K562 (cell line): ENCODE results near the gene ENSA. TPM values are rescaled to one million over a fixed set of nuclear protein-coding genes. Genes with fewer than 3 reads are reported as not detected.
A peak's percentile ranks its signal among the peaks of the same experiment; 100 is the strongest.

Experiments
- DACH1 ChIP-seq: fragments of 450-650 bp; IDR thresholded peaks from 2 replicates; pipeline ENCODE4 v1.6.1; 2018; ENCODE audit not compliant: partially characterized antibody
- EP300 ChIP-seq: IDR thresholded peaks from 2 replicates; pipeline ENCODE4 v1.6.1; 2012; ENCODE audit warnings: low read length, improper control_type of control experiment
- GTF3C2 ChIP-seq: IDR thresholded peaks from 3 replicates; pipeline ENCODE4 v1.6.1; 2011; ENCODE audit warnings: borderline replicate concordance, mild to moderate bottlenecking, moderate library complexity; ENCODE audit not compliant: insufficient read length; ENCODE audit errors: extremely low read depth
- ID3 ChIP-seq, 2 experiments: fragments of 250-450 bp in 1 of 2; fragments of 450-650 bp in 1 of 2; sonication (Bioruptor Pico) in 1 of 2; IDR thresholded peaks; 2 replicates each; pipeline versions ENCODE4 v1.6.1 to v1.8.0; 2016 to 2021; ENCODE audit warnings: mild to moderate bottlenecking in 2 of 2, moderate library complexity in 2 of 2, missing compliant biosample characterization in 1 of 2, missing genetic modification characterization in 1 of 2
- NFRKB ChIP-seq: fragments of 450-650 bp; IDR thresholded peaks from 2 replicates; pipeline ENCODE4 v1.6.1; 2016; ENCODE audit warnings: low read depth
- NRF1 ChIP-seq, 2 experiments: fragments of 450-650 bp; IDR thresholded peaks in 1 of 2; conservative IDR thresholded peaks in 1 of 2; 2 replicates each; pipeline ENCODE4 v1.6.1; 2014; ENCODE audit warnings: mild to moderate bottlenecking in 2 of 2
- PKNOX1 ChIP-seq: fragments of 450-650 bp; IDR thresholded peaks from 2 replicates; pipeline ENCODE4 v1.6.1; 2016
- PYGO2 ChIP-seq: fragments of 450-650 bp; IDR thresholded peaks from 2 replicates; pipeline ENCODE4 v1.6.1; 2016; ENCODE audit warnings: mild to moderate bottlenecking, missing genetic modification characterization, moderate library complexity, missing compliant biosample characterization
- RBFOX2 ChIP-seq: fragments of 200-400 bp; formaldehyde crosslinking; IDR thresholded peaks from 2 replicates; pipeline ENCODE4 v1.6.1; 2017; ENCODE audit warnings: low read depth, mild to moderate bottlenecking, low read length, moderate library complexity
- SMARCA4 ChIP-seq: fragments of 450-650 bp; IDR thresholded peaks from 2 replicates; pipeline ENCODE4 v1.6.1; 2016
- VEZF1 ChIP-seq: fragments of 200-800 bp; sonication (Bioruptor generic); IDR thresholded peaks from 2 replicates; pipeline ENCODE4 v1.6.1; 2017; ENCODE audit warnings: missing genetic modification characterization, missing compliant biosample characterization
- ZBTB9 ChIP-seq: fragments of 450-650 bp; formaldehyde crosslinking; IDR thresholded peaks from 2 replicates; pipeline ENCODE4 v1.4.0; 2020; ENCODE audit warnings: mild to moderate bottlenecking, moderate library complexity
- ZKSCAN3 ChIP-seq: fragments of 250-450 bp; sonication (Bioruptor Pico); IDR thresholded peaks from 2 replicates; pipeline ENCODE4 v1.4.0; 2020
- ZNF174 ChIP-seq: fragments of 250-450 bp; sonication (Bioruptor Pico); IDR thresholded peaks from 2 replicates; pipeline ENCODE4 v1.4.0; 2020; ENCODE audit warnings: mild to moderate bottlenecking
- ZNF311 ChIP-seq: fragments of 250-450 bp; sonication (Bioruptor Pico); IDR thresholded peaks from 2 replicates; pipeline ENCODE4 v1.4.0; 2020; ENCODE audit warnings: mild to moderate bottlenecking, moderate library complexity
- ZNF589 ChIP-seq: fragments of 200-800 bp; sonication (Bioruptor generic); IDR thresholded peaks from 2 replicates; pipeline ENCODE4 v1.6.1; 2016; ENCODE audit warnings: low read depth, missing genetic modification characterization, missing compliant biosample characterization
- polyA plus RNA-seq, 8 experiments: library from polyadenylated mRNA; depleted of rRNA in 4 of 8; stranded (reverse) in 5 of 8; unstranded in 3 of 8; fragments of >200 nt; fragmentation: Nextera tagmentation in 2 of 8; fragmentation: Illumina TruSeq in 1 of 8; extraction: Ambion mirVana in 2 of 8; extraction: Trizol in 1 of 8; gene quantifications; 2 replicates each; pipeline versions ENCODE4 v1.2.1 to v1.2.3, GENCODE V29; 2011 to 2014; ENCODE audit warnings: inconsistent platforms in 1 of 8, missing spikeins in 1 of 8
- total RNA-seq, 7 experiments: library from RNA; depleted of rRNA in 6 of 7; stranded (reverse); fragments of >200 nt in 6 of 7; fragmentation: Illumina TruSeq in 2 of 7; extraction: Trizol in 2 of 7; gene quantifications; 2 replicates each; pipeline versions ENCODE4 v1.2.1 to v1.2.3, GENCODE V29; 2011 to 2021; ENCODE audit warnings: low replicate concordance in 1 of 7

The ENSA gene
- total and polyA plus RNA-seq, 9 of the 15 experiments (the other 6 are each of a cell fraction or from before 2014, with no cell fraction given) = 68.1 to 605 (median 188) TPM

GRCh38 chr1:150615346-150616201 lies 13.8 kb downstream of the ENSA start (continued):
- TF ChIP-seq ID3 (CRISPR knock-in tag; IDR thresholded peaks at IDR 0.05) = no peak
- peak; percentile 76; the same call in 1 of the 2 replicates for TF ChIP-seq ID3 (tag; IDR thresholded peaks at IDR 0.05)
- peak; percentile 76 for TF ChIP-seq ZBTB9 (CRISPR knock-in tag)
- no peak for TF ChIP-seq ZNF174 (CRISPR knock-in tag)
- peak; percentile 24; the same call in 1 of the 2 replicates for TF ChIP-seq PYGO2 (tag)
- TF ChIP-seq ZNF589 (CRISPR knock-in tag) = peak; percentile 95
- TF ChIP-seq EP300 = peak; percentile 58
- peak; percentile 69 for TF ChIP-seq DACH1
- 0 out of 2 replicates have a peak, but pooled peaks have one; percentile 50 for TF ChIP-seq NFRKB
- peak in 1 of 2 experiments; percentile 37; a peak in 2 of 4 replicates for TF ChIP-seq NRF1 (conservative IDR thresholded peaks at IDR 0.05 in 1 of 2, IDR thresholded peaks at IDR 0.05 in 1 of 2)
- TF ChIP-seq ZNF311 (CRISPR knock-in tag) = peak; percentile 85
- no peak for TF ChIP-seq ZKSCAN3 (CRISPR knock-in tag)
- no peak; the same call in 1 of the 2 replicates for TF ChIP-seq SMARCA4
- peak; percentile 38 for TF ChIP-seq GTF3C2
- TF ChIP-seq RBFOX2 = 0 out of 2 replicates have a peak, but pooled peaks have one; percentile 13
- peak; percentile 70 for TF ChIP-seq VEZF1
- peak; percentile 96 for TF ChIP-seq PKNOX1
